OCI-LY7 (cell line): ENCODE results near the gene COX6A1. TPM values are rescaled to one million over a fixed set of nuclear protein-coding genes. Genes with fewer than 3 reads are reported as not detected.

Experiments
- BruUV-seq: library from RNA; stranded (reverse); fragments of 400-500 nt; replicated peaks from 2 replicates; lab custom pipeline; 2021; lab: Mats Ljungman, UMichigan
- CTCF ChIA-PET: fragments of 300-600 bp; sonication (Branson Sonifier 250); formaldehyde crosslinking; loops from one replicate; lab custom pipeline; 2022; ENCODE audit warnings: antibody characterized with exemption; ENCODE audit not compliant: unreplicated experiment; lab: Charles Lee
- POLR2A ChIA-PET: fragments of 300-600 bp; sonication (Branson Sonifier 250); formaldehyde crosslinking; loops from one replicate; lab custom pipeline; 2022; ENCODE audit warnings: antibody characterized with exemption; lab: Charles Lee
- DNase-seq: peaks from one replicate; pipeline ENCODE4 v3.0.0-alpha.2; 2015; ENCODE audit warnings: low spot score
- H2AFZ ChIP-seq: fragments of 200-600 bp; sonication (generic), shearing (Covaris generic); 2 replicates; pipeline ENCODE4 v1.6.1; 2014; ENCODE audit warnings: mild to moderate bottlenecking, antibody characterized with exemption, low read length, moderate library complexity
- H3K27ac ChIP-seq: fragments of 200-600 bp; sonication (generic); 2 replicates; pipeline ENCODE4 v1.5.1; 2014; ENCODE audit warnings: mixed run types, low read depth, mild to moderate bottlenecking, moderate library complexity, low read length, inconsistent platforms; ENCODE audit not compliant: poor library complexity, severe bottlenecking
- H3K36me3 ChIP-seq: fragments of 200-600 bp; sonication (generic); 2 replicates; pipeline ENCODE4 v1.6.1; 2014; ENCODE audit warnings: mild to moderate bottlenecking, antibody characterized with exemption, low read length, moderate library complexity, mixed read lengths; ENCODE audit not compliant: insufficient read depth
- H3K4me1 ChIP-seq: fragments of 200-600 bp; sonication (generic); 2 replicates; pipeline ENCODE4 v1.5.1; 2014; ENCODE audit warnings: mild to moderate bottlenecking, low read length; ENCODE audit not compliant: insufficient read depth, poor library complexity, severe bottlenecking
- H3K4me2 ChIP-seq: fragments of 200-600 bp; sonication (generic); 2 replicates; pipeline ENCODE4 v1.6.1; 2014; ENCODE audit warnings: mild to moderate bottlenecking, low read length
- H3K4me3 ChIP-seq: fragments of 200-600 bp; sonication (generic); 2 replicates; pipeline ENCODE4 v1.5.1; 2014; ENCODE audit warnings: mild to moderate bottlenecking, low read depth, low read length; ENCODE audit not compliant: poor library complexity, severe bottlenecking
- H3K79me2 ChIP-seq: fragments of 200-600 bp; sonication (generic); 2 replicates; pipeline ENCODE4 v1.6.1; 2016; ENCODE audit warnings: low read depth, mild to moderate bottlenecking, low read length, moderate library complexity, mixed read lengths; ENCODE audit not compliant: insufficient read depth
- H3K9me2 ChIP-seq: fragments of 200-600 bp; sonication (generic); 2 replicates; pipeline ENCODE4 v1.6.1; 2016; ENCODE audit warnings: mild to moderate bottlenecking, low read length, mixed read lengths; ENCODE audit not compliant: insufficient read depth
- H3K9me3 ChIP-seq: fragments of 200-600 bp; sonication (generic); 2 replicates; pipeline ENCODE4 v1.6.1; 2014; ENCODE audit warnings: mild to moderate bottlenecking, mixed run types, low read length, mixed read lengths
- H4K20me1 ChIP-seq: fragments of 200-600 bp; sonication (generic); 2 replicates; pipeline ENCODE4 v1.6.1; 2014; ENCODE audit warnings: mild to moderate bottlenecking, antibody characterized with exemption, low read length, moderate library complexity, mixed read lengths; ENCODE audit not compliant: insufficient read depth
- CTCF ChIP-seq: fragments of 200-600 bp; sonication (generic); conservative IDR thresholded peaks from 2 replicates; pipeline ENCODE4 v1.5.1; 2014; ENCODE audit warnings: mild to moderate bottlenecking, antibody characterized with exemption, low read length, moderate library complexity, mixed read lengths
- EZH2phosphoT487 ChIP-seq: fragments of 200-600 bp; sonication (generic); IDR thresholded peaks from 2 replicates; pipeline ENCODE4 v1.6.1; 2018; ENCODE audit warnings: low read depth, borderline replicate concordance, mild to moderate bottlenecking, mixed run types, antibody characterized with exemption, low read length, moderate library complexity, mixed read lengths
- intact Hi-C: fragments of 100-400 bp; cut with micrococcal nuclease; formaldehyde crosslinking; loops from one replicate; pipeline ENCODE4 v1.10.0; 2022; ENCODE audit not compliant: unreplicated experiment
- total RNA-seq, 2 experiments: library from RNA; depleted of rRNA in 1 of 2; stranded (reverse); fragments of >200 nt in 1 of 2; shearing (Covaris generic) in 1 of 2; gene quantifications; 2 replicates each; pipeline ENCODE4 v1.2.3, GENCODE V29; 2014 to 2022

COX6A1 gene
- total RNA-seq, 2 experiments from 2014 or later = 449 to 591 TPM

- Histone ChIP-seq H3K9me3 (no peaks in the 10 kb centered on the region), H3K9me2 (no peaks in the 10 kb centered on the region), H3K79me2 (peaks cover 54% of the 10 kb centered on the region), H3K36me3 (peaks cover 49% of the 10 kb centered on the region), H3K4me3 (peak overlapping the region; percentile 98), H3K4me1 (peaks cover 46% of the 10 kb centered on the region), H3K27ac (peak overlapping the region; percentile 69), H4K20me1 (peaks cover 26% of the 10 kb centered on the region), H3K4me2 (peak overlapping the region; percentile 100), H2AFZ (no peak overlapping the region)
- POLR2A ChIA-PET = interaction anchor here (0.6 to 1.0 kb wide), 7 partner anchors 13 to 214 kb away, joined by 3 to 5 read pairs (median 4); partner anchors contain the start of gene RNF10
- peak; percentile 34 for TF ChIP-seq CTCF
- no peak for TF ChIP-seq EZH2phosphoT487
- no peak for DNase-seq
- intact Hi-C loops = loop anchor here (1.0 kb wide), 1 partner anchor 27 kb away; the partner anchor contains the start of gene DYNLL1
- CTCF ChIA-PET = interaction anchor here (0.6 kb wide), 1 partner anchor 211 kb away, joined by 3 read pairs; no protein-coding TSS in a partner anchor
- no TSS peak for BruUV-seq
Measured at GRCh38 chr12:120468821-120469449, 31.0 kb downstream of the COX6A1 start.

- Histone ChIP-seq H4K20me1 (peaks cover 23% of the 10 kb centered on the region), H3K79me2 (peaks cover 49% of the 10 kb centered on the region), H3K36me3 (peaks cover 42% of the 10 kb centered on the region), H3K9me3 (no peaks in the 10 kb centered on the region), H3K4me2 (peak within 1 kb of the TSS; percentile 100), H3K4me3 (peak within 1 kb of the TSS; percentile 98), H3K4me1 (peaks cover 48% of the 10 kb centered on the region), H2AFZ (peak within 1 kb of the TSS; percentile 87), H3K27ac (peak within 1 kb of the TSS; percentile 69), H3K9me2 (no peaks in the 10 kb centered on the region)
- TF ChIP-seq EZH2phosphoT487 = no peak
- peak; percentile 84 for TF ChIP-seq CTCF
- intact Hi-C loops = loop anchor here (1.0 kb wide), 1 partner anchor 27 kb away; the partner anchor contains the start of gene DYNLL1
- ChIA-PET POLR2A (interaction anchor here (0.5 to 1.8 kb wide), 5 partner anchors 17 to 847 kb away, joined by 3 to 7 read pairs (median 4); no protein-coding TSS in a partner anchor), CTCF (interaction anchor here (0.6 kb wide), 1 partner anchor 210 kb away, joined by 3 read pairs; no protein-coding TSS in a partner anchor)
- DNase-seq = peak; percentile 98
- no TSS peak for BruUV-seq
Measured at GRCh38 chr12:120469450-120470149, 31.7 kb downstream of the COX6A1 start, which contains the start of gene SRSF9. Gene SRSF9 (minus strand): TSS chr12:120469748. CDS start chr12:120469609, 139 bp downstream.
